Tibial nerve (tissue), 4 donors: ENCODE measurements around the gene CCL2. TPM values are rescaled to one million over a fixed set of nuclear protein-coding genes. Genes with fewer than 3 reads are reported as not detected.

Experiments
- DNase-seq, 2 donors: peaks; one replicate each; pipeline ENCODE4 v3.0.0-alpha.2; 2019; ENCODE audit warnings: low spot score in 2 of 2
- H3K27ac ChIP-seq, 4 donors: fragments of 200-600 bp; sonication (generic) in 3 of 4; one replicate each; pipeline ENCODE4 v1.5.1; 2017 to 2019; ENCODE audit warnings: mild to moderate bottlenecking in 1 of 4
- H3K27me3 ChIP-seq, 2 donors: fragments of 200-600 bp; sonication (generic) in 1 of 2; one replicate each; pipeline versions ENCODE4 v1.5.1 to v1.6.0; 2017 to 2019
- H3K36me3 ChIP-seq, 3 donors: fragments of 200-600 bp; sonication (generic); one replicate each; pipeline ENCODE4 v1.5.1; 2018 to 2019
- H3K4me1 ChIP-seq, 4 donors: fragments of 200-600 bp; sonication (generic) in 3 of 4; one replicate each; pipeline ENCODE4 v1.5.1; 2017 to 2019
- H3K4me3 ChIP-seq, 4 donors: fragments of 200-600 bp; sonication (generic) in 3 of 4; one replicate each; pipeline ENCODE4 v1.5.1; 2017 to 2019; ENCODE audit warnings: mild to moderate bottlenecking in 1 of 4, moderate library complexity in 1 of 4
- H3K9me3 ChIP-seq, 4 donors: fragments of 200-600 bp; sonication (generic) in 3 of 4; one replicate each; pipeline ENCODE4 v1.5.1; 2017 to 2019
- CTCF ChIP-seq, 5 experiments: fragments of 200-600 bp in 3 of 5; fragments of 450-650 bp in 2 of 5; sonication (generic) in 3 of 5; IDR thresholded peaks; one replicate each; pipeline ENCODE4 v1.5.1; 2016 to 2019; ENCODE audit warnings: antibody characterized with exemption in 5 of 5, mild to moderate bottlenecking in 3 of 5, moderate library complexity in 2 of 5
- EP300 ChIP-seq, 2 donors: sonication (generic); formaldehyde crosslinking; IDR thresholded peaks; one replicate each; pipeline ENCODE4 v1.6.1; 2017; ENCODE audit warnings: antibody characterized with exemption in 2 of 2, mild to moderate bottlenecking in 1 of 2
- POLR2A ChIP-seq, 2 donors: fragments of 450-650 bp; IDR thresholded peaks; one replicate each; pipeline ENCODE4 v1.6.1; 2017; ENCODE audit warnings: antibody characterized with exemption in 2 of 2, mild to moderate bottlenecking in 2 of 2, moderate library complexity in 2 of 2
- WGBS, 2 donors: methylation state at CpG; one replicate each; pipeline ENCODE4 v1.1.5; 2018; 5-methylcytosine and 5-hydroxymethylcytosine counted together
- total RNA-seq, 4 donors: library from RNA; depleted of rRNA; stranded (reverse); fragments of >200 nt; gene quantifications; one replicate each; pipeline ENCODE4 v1.1.0, GENCODE V29; 2016

The CCL2 gene
- total RNA-seq, 4 donors from 2014 or later: 34.7 to 185 (median 43.6) TPM

GRCh38 chr17:34260861-34261260 lies 5.8 kb downstream of the CCL2 start:
- Histone ChIP-seq H3K9me3 (no peaks in the 10 kb centered on the region), H3K4me3 (no peak overlapping the region), H3K4me1 (peaks cover 0 to 35% (median 10%) of the 10 kb centered on the region in 4 donors), H3K27me3 (no peaks in the 10 kb centered on the region), H3K36me3 (no peaks in the 10 kb centered on the region), H3K27ac (no peak overlapping the region)
- TF ChIP-seq CTCF (IDR thresholded peaks at IDR 0.05) (no peak), EP300 (IDR thresholded peaks at IDR 0.05) (no peak), POLR2A (IDR thresholded peaks at IDR 0.05) (no peak)
- WGBS, 2 donors: 33 to 38% methylated on average over 4 of the region's 4 CpGs
- DNase-seq: no peak

DNA sequence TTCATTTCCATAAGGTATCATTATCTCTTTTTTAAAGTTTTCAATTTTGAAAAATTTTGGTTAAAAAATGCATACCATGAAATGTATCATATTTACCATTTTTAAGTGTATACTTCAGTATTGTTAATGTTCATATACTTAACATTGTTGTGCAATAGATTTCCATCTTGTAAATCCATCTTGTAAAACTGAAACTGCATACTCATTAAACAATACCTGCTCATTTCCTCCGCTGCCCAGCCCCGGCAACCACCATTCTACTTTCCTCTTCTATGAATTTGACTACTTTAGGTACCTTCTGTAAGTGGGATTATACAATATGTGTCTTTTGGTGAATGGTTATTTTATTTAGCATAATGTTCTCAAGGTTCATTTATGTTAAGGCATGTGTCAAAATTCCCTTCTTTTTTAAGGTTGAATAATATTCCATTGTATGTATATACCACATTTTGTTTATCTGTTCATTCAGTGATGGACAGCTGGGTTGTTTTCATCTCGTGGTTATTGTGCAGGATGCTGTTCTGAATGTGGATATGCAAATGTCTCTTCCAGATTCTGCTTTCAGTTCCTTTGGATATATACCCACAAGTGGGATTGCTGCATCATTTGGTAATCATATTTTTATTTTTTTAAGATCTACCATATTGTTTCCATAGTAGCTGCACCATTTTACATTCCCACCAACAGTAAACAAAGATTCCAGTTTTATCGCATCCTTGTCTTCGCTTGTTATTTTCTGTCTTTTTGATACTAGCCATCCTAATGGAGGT lies 6.7 kb downstream of the CCL2 start:
- 92% methylated on average over 5 of the region's 5 CpGs for WGBS, 2 donors
- TF ChIP-seq EP300 (IDR thresholded peaks at IDR 0.05) (no peak), CTCF (IDR thresholded peaks at IDR 0.05) (no peak), POLR2A (IDR thresholded peaks at IDR 0.05) (no peak)
- no peaks in the 10 kb centered on the region for H3K27me3 ChIP-seq

GRCh38 chr17:34265711-34266110 lies 10.6 kb downstream of the CCL2 start:
- DNase-seq: no peak
- Histone ChIP-seq H3K4me1 (peaks cover 0 to 5% (median 0%) of the 10 kb centered on the region in 4 donors), H3K27me3 (no peaks in the 10 kb centered on the region), H3K36me3 (no peaks in the 10 kb centered on the region), H3K27ac (no peak overlapping the region), H3K9me3 (no peaks in the 10 kb centered on the region), H3K4me3 (no peak overlapping the region)
- WGBS, 2 donors: 42 to 46% methylated on average over 3 of the region's 3 CpGs
- TF ChIP-seq CTCF (IDR thresholded peaks at IDR 0.05) (no peak), EP300 (IDR thresholded peaks at IDR 0.05) (no peak), POLR2A (IDR thresholded peaks at IDR 0.05) (no peak)

More for the DNA sequence above, 6.7 kb downstream of the CCL2 start:
- Histone ChIP-seq H3K27ac (no peak overlapping the region), H3K4me3 (no peak overlapping the region), H3K4me1 (peaks cover 0 to 26% (median 2%) of the 10 kb centered on the region in 4 donors), H3K36me3 (no peaks in the 10 kb centered on the region), H3K9me3 (no peaks in the 10 kb centered on the region)
- DNase-seq: no peak

DNA sequence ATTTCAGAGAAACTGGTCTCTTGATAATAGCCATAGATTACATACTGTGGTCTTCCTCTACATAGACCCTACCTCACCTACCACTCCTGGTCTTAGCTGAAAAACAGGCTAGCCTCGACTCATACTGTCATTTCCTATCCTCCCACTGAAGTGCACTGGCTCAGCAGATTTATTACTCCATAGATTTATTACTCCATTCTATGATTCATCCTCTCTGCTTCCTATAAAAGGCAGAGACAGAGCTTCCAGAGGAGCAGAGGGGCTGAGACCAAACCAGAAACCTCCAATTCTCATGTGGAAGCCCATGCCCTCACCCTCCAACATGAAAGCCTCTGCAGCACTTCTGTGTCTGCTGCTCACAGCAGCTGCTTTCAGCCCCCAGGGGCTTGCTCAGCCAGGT lies 14.9 kb downstream of the CCL2 start, which contains the start of gene CCL7:
Gene CCL7, plus strand, starts transcription at position 253 of the 400 bp plus-strand sequence. Its CDS starts 70 bp downstream, at position 323.
- TF ChIP-seq EP300 (IDR thresholded peaks at IDR 0.05): no peak
- no peak within 1 kb of the TSS for H3K4me3 ChIP-seq
- H3K36me3 ChIP-seq: no peaks in the 10 kb centered on the region
- WGBS, 2 donors: 47 to 48% methylated on average over 1 of the region's 1 CpG
- no peak for DNase-seq
- no peaks in the 10 kb centered on the region for H3K4me1 ChIP-seq
- H3K27ac ChIP-seq: no peak within 1 kb of the TSS
- H3K9me3 ChIP-seq: no peaks in the 10 kb centered on the region
- H3K27me3 ChIP-seq: no peaks in the 10 kb centered on the region

- 8 to 15% methylated on average over 1 of the region's 1 CpG for WGBS, 2 donors
- no peaks in the 10 kb centered on the region for H3K4me1 ChIP-seq
- no peak overlapping the region for H3K27ac ChIP-seq
- H3K9me3 ChIP-seq: no peaks in the 10 kb centered on the region
- TF ChIP-seq CTCF (IDR thresholded peaks at IDR 0.05) (no peak), POLR2A (IDR thresholded peaks at IDR 0.05) (no peak), EP300 (IDR thresholded peaks at IDR 0.05) (no peak)
- no peaks in the 10 kb centered on the region for H3K36me3 ChIP-seq
- no peak for DNase-seq
- H3K4me3 ChIP-seq: no peak overlapping the region
- H3K27me3 ChIP-seq: no peaks in the 10 kb centered on the region
These were observed 20.8 kb downstream of the CCL2 start for GRCh38 chr17:34275881-34276280.
